ENCODE results near the gene H6PD.

H6PD gene

DNA sequence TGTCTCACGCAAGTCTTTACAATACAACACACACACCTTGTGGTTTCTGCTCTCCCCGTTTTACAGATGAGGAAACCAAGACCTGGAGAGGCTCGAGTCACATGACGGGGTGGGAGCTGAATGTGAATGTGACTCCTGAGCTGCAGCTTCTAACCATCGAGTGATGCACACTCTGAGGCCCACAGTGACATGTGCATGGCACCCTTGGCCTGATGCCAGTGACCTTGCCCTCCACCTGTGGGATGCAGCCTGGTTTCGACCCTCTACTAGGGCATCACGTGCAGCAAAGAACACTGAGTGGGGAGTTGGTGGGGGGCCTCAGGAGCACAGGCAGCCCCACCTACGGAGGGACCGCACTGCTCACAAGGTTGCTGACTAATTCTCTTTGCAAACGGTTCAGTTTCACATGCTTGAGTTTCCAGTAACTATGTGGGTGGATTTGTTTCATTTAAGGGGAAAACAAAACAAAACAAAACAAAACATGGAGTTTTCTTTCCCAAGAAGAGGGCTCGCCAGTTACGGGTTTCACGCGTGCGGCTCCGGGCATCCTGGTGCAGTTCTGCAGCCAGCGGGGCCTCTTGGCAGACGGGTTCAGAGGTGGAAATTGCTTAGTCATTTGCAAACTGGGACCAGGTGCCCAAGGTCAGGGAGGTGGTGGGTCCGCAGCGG is 81.0 kb downstream of the H6PD start:
- peak; percentile 38 for DNase-seq (ENCODE audit: low read depth)
- no peak overlapping the region for H3K4me3 ChIP-seq (ENCODE audit: low read depth, low read length)
- TF ChIP-seq, protein P1, sequence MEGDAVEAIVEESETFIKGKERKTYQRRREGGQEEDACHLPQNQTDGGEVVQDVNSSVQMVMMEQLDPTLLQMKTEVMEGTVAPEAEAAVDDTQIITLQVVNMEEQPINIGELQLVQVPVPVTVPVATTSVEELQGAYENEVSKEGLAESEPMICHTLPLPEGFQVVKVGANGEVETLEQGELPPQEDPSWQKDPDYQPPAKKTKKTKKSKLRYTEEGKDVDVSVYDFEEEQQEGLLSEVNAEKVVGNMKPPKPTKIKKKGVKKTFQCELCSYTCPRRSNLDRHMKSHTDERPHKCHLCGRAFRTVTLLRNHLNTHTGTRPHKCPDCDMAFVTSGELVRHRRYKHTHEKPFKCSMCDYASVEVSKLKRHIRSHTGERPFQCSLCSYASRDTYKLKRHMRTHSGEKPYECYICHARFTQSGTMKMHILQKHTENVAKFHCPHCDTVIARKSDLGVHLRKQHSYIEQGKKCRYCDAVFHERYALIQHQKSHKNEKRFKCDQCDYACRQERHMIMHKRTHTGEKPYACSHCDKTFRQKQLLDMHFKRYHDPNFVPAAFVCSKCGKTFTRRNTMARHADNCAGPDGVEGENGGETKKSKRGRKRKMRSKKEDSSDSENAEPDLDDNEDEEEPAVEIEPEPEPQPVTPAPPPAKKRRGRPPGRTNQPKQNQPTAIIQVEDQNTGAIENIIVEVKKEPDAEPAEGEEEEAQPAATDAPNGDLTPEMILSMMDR (IDR thresholded peaks at IDR 0.05; ENCODE audit: insufficient read depth, low read depth, low read length, missing control alignments), result no peak

DNA sequence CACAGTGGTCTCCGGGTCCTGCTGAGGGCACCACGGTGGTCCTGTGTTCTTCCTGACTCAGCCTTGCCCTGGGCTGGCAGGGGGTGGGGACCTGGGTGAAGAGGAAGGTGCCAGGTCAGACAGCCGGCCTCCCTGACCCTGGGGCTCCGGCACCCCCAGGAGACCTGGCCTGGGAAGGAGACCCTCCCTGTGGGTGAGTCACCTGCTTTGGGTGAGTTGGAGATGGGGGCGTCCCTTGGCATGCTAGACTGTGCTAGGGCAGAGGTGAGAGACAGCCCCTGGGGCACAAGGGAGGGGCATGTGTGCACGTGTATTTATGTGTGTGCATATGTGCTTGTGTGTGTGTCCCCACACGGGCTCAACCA is 81.5 kb downstream of the H6PD start:
- H3K4me3 ChIP-seq (ENCODE audit: low read depth, low read length), result no peak overlapping the region
- DNase-seq (ENCODE audit: low read depth), result no peak
- TF ChIP-seq, protein P1 (IDR thresholded peaks at IDR 0.05; ENCODE audit: insufficient read depth, low read depth, low read length, missing control alignments), result no peak

DNA sequence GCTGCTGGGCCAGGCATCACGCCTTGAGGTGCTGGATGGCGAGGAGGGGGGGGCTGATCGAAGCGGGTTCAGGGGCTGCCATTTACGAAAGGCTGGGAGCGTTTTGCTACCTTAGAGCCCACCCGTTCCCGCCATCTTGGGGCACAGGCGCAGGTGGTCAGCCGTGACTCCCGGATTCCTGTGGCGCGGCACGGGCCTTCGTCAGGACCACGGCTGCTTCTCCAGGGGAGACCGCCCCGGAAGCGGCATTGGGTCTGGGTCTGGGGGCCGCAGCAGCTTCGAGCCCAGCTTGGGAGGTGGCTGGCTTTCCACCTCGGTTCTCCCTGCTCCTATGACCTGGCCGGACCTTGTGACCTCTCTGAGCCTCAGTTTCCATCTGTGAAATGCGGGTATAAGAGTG is 81.9 kb downstream of the H6PD start:
- no peak overlapping the region for H3K4me3 ChIP-seq (ENCODE audit: low read depth, low read length)
- no peak for DNase-seq (ENCODE audit: low read depth)
- TF ChIP-seq, protein P1 (IDR thresholded peaks at IDR 0.05; ENCODE audit: insufficient read depth, low read depth, low read length, missing control alignments), result no peak

DNA sequence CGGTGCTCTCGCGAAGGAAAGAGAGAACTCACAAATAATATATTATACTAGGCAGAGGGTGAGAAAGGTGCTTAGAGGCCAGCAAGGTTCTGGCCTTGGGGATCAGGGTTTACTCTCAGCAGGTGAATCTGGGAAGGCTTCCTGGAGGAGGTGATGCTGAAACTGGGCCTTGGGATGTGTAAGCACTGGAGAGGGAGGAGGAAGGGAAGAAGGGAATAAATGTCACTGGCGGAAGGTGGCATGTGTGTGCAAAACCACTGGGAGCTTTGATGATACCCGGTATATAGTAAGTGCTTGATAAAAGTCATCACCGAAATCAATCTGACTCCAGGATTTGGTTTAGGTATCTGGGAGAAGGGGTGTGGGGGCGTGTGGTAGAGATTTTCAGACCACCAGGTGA is 82.5 kb downstream of the H6PD start:
- H3K4me3 ChIP-seq (ENCODE audit: low read depth, low read length), result no peak overlapping the region
- DNase-seq (ENCODE audit: low read depth), result no peak
- TF ChIP-seq, protein P1 (IDR thresholded peaks at IDR 0.05; ENCODE audit: insufficient read depth, low read depth, low read length, missing control alignments), result no peak

DNA sequence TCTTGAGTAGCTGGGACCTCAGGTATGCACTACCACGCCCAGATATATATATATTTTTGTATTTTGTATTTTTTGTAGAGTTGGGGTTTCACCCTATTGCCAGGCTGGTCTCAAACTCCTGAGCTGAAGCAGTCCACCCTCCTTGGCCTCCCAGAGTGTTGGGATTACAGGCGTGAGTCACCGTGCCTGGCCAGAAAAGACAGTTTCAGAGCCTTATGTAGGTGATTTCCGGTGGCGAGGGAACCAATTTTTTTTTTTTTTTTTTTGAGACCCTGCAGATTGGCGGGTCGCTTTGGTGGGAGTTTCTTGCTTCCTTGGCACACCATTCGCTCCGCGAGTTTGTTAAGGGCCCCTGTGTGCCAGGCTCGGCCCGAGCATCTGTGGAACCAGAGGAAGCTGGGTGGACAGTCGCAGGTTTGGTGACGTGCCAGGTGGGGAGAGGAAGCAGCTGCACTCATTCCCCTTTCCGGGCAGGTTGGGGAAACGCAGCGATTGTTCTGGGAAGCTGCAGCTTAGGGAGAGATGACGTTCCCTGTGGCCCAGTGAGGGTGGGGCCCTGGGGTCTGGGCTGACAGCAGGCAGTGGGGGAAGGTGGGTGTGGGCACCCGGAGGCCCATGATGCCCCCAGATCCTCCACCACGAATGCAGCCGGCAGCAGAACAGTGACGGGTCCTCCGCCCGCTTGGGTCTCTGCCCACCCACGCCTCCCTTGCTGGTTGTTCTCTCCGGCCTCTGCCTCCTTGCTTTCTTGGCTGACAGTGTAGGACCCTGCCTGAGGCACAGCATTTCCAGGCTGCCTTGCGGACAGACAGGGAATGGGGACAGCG is 83.2 kb downstream of the H6PD start:
- no peak overlapping the region for H3K4me3 ChIP-seq (ENCODE audit: low read depth, low read length)
- DNase-seq (ENCODE audit: low read depth), result no peak
- TF ChIP-seq, protein P1 (IDR thresholded peaks at IDR 0.05; ENCODE audit: insufficient read depth, low read depth, low read length, missing control alignments), result no peak

DNA sequence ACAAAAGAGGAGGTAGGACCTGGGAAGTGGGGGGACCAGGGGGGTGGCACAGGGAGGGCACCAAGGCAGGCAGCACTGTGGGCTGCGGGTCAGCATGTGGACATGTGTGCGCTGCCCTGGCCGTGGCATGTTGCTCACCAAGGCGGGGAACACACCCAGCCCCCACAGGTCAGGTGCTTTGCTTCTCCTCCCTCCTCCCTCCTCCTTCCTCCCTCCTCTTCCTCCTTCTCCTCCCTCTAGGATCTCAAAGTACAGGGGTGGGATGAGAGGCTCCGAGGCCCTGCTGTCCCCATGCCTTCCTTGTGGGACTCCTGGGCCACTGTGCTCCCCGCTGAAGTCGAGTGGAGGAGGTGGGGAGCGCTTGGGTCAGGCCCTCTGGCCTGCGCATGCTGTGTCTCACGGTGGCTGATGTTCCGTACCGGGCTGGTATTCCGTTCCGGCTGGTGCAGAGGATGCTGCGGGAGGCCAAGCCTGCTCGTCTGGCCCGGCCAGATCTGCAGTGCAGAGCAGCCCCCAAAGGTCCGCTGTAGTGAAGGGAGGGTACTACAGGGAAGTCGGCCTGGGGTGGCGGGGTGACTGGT is 84.7 kb downstream of the H6PD start:
- H3K4me3 ChIP-seq (ENCODE audit: low read depth, low read length), result no peak overlapping the region
- TF ChIP-seq, protein P1 (IDR thresholded peaks at IDR 0.05; ENCODE audit: insufficient read depth, low read depth, low read length, missing control alignments), result no peak
- no peak for DNase-seq (ENCODE audit: low read depth)
